BJ (cell line): ENCODE measurements around the gene HIVEP2. TPM values are rescaled to one million over a fixed set of nuclear protein-coding genes. Genes with fewer than 3 reads are reported as not detected.

ENCODE experiments used
- CTCF ChIA-PET: fragments of 350-600 bp; formaldehyde crosslinking; extraction: SDS; loops from one replicate; lab custom pipeline; 2021; ENCODE audit warnings: antibody characterized with exemption, inconsistent platforms; lab: Yijun Ruan, JAX
- POLR2A ChIA-PET: fragments of 300-600 bp; sonication (Branson Sonifier 250); formaldehyde crosslinking; extraction: SDS; loops from one replicate; lab custom pipeline; 2021; ENCODE audit warnings: antibody characterized with exemption; lab: Charles Lee
- DNase-seq: peaks from one replicate; pipeline ENCODE4 v3.0.0-alpha.2; 2011; ENCODE audit warnings: low read depth
- H3K27me3 ChIP-seq: 2 replicates; pipeline ENCODE4 v1.6.0; 2011; ENCODE audit warnings: low read length; ENCODE audit not compliant: control insufficient read depth, insufficient read depth
- H3K36me3 ChIP-seq: 2 replicates; pipeline ENCODE4 v1.5.1; 2011; ENCODE audit warnings: low read length; ENCODE audit not compliant: control insufficient read depth, insufficient read depth
- H3K4me3 ChIP-seq: 2 replicates; pipeline ENCODE4 v1.5.1; 2011; ENCODE audit warnings: low read depth, mild to moderate bottlenecking, control low read depth, low read length
- CTCF ChIP-seq: IDR thresholded peaks from 2 replicates; pipeline ENCODE4 v1.5.1; 2011; ENCODE audit warnings: low read depth, mild to moderate bottlenecking, control low read depth, inconsistent platforms, low read length, moderate library complexity; ENCODE audit not compliant: insufficient read depth
- polyA plus RNA-seq: library from polyadenylated mRNA; depleted of rRNA; stranded (reverse); fragments of >200 nt; gene quantifications from 2 replicates; pipeline ENCODE4 v1.2.3, GENCODE V29; 2011

HIVEP2 gene
- polyA plus RNA-seq, 1 experiment = 3.7 TPM

GRCh38 chr6:142926177-142926493 lies 18.8 kb downstream of the HIVEP2 start:
- ChIA-PET POLR2A (no interaction called here), CTCF (interaction anchor here (1.8 kb wide), 1 partner anchor 13 kb away, joined by 6 read pairs; no protein-coding TSS in a partner anchor)
- DNase-seq = no peak
- H3K36me3 ChIP-seq = no peaks in the 10 kb centered on the region
- no peaks in the 10 kb centered on the region for H3K27me3 ChIP-seq
- H3K4me3 ChIP-seq = peak overlapping the region; percentile 52
- TF ChIP-seq CTCF = no peak

GRCh38 chr6:142925575-142926110 lies 19.3 kb downstream of the HIVEP2 start:
- Histone ChIP-seq H3K27me3 (no peaks in the 10 kb centered on the region), H3K4me3 (no peak overlapping the region), H3K36me3 (no peaks in the 10 kb centered on the region)
- no peak for TF ChIP-seq CTCF
- no peak for DNase-seq
- ChIA-PET POLR2A (no interaction called here), CTCF (interaction anchor here (0.7 to 1.8 kb wide), 2 partner anchors 13 to 37 kb away, joined by 3 to 6 read pairs; no protein-coding TSS in a partner anchor)

GRCh38 chr6:142918339-142919042 lies 26.5 kb downstream of the HIVEP2 start:
- ChIA-PET CTCF (no interaction called here), POLR2A (no interaction called here)
- Histone ChIP-seq H3K27me3 (no peaks in the 10 kb centered on the region), H3K4me3 (no peak overlapping the region), H3K36me3 (no peaks in the 10 kb centered on the region)
- no peak for DNase-seq
- TF ChIP-seq CTCF = no peak

GRCh38 chr6:142916881-142917280 lies 28.1 kb downstream of the HIVEP2 start:
- CTCF ChIA-PET = interaction anchor here (0.6 to 1.3 kb wide), 2 partner anchors 10 to 260 kb away, joined by 4 to 5 read pairs; no protein-coding TSS in a partner anchor
- POLR2A ChIA-PET = interaction anchor here (0.6 kb wide), 1 partner anchor 28 kb away, joined by 6 read pairs; the partner anchor contains the start of gene HIVEP2
- TF ChIP-seq CTCF = no peak
- no peaks in the 10 kb centered on the region for H3K36me3 ChIP-seq
- H3K4me3 ChIP-seq = no peak overlapping the region
- no peak for DNase-seq
- H3K27me3 ChIP-seq = no peaks in the 10 kb centered on the region

- H3K36me3 ChIP-seq = no peaks in the 10 kb centered on the region
- H3K27me3 ChIP-seq = no peaks in the 10 kb centered on the region
- H3K4me3 ChIP-seq = no peak overlapping the region
- CTCF ChIA-PET = no interaction called here
- TF ChIP-seq CTCF = no peak
- no peak for DNase-seq
- POLR2A ChIA-PET = no interaction called here
Measured at GRCh38 chr6:142914937-142915697, 29.9 kb downstream of the HIVEP2 start.
